Type B pancreatic cell (in vitro differentiated cells): Measurements from ENCODE around the gene HADH. TPM values are rescaled to one million over a fixed set of nuclear protein-coding genes. Genes with fewer than 3 reads are reported as not detected.
"Not testable (repeated sequence)": the region's sequence is repeated elsewhere in the genome, so short reads cannot be mapped to it uniquely, and the experiment has no call there.

Source experiments
- DNase-seq: peaks from one replicate; pipeline ENCODE4 v3.0.0; 2021; ENCODE audit warnings: mixed read lengths; ENCODE audit not compliant: unreplicated experiment; ENCODE audit errors: extremely low spot score
- H3K27ac Mint-ChIP-seq: 2 replicates; pipeline ENCODE4 v1.8.0; 2021; ENCODE audit warnings: mild to moderate bottlenecking, mixed read lengths
- H3K27me3 Mint-ChIP-seq: 2 replicates; pipeline ENCODE4 v1.8.0; 2021; ENCODE audit warnings: mixed read lengths
- H3K36me3 Mint-ChIP-seq: 2 replicates; pipeline ENCODE4 v1.8.0; 2021; ENCODE audit warnings: mixed read lengths
- H3K4me1 Mint-ChIP-seq: one replicate; pipeline ENCODE4 v1.8.0; 2021; ENCODE audit warnings: mixed read lengths; ENCODE audit not compliant: unreplicated experiment
- H3K4me3 Mint-ChIP-seq: 2 replicates; pipeline ENCODE4 v1.8.0; 2021; ENCODE audit warnings: mild to moderate bottlenecking, mixed read lengths
- H3K9me3 Mint-ChIP-seq: 2 replicates; pipeline ENCODE4 v1.8.0; 2021; ENCODE audit warnings: mixed read lengths
- CTCF ChIP-seq: fragments of 200-600 bp; sonication (generic); conservative IDR thresholded peaks from 2 replicates; pipeline ENCODE4 v1.5.0; 2021; ENCODE audit warnings: antibody characterized with exemption, mild to moderate bottlenecking
- total RNA-seq: library from RNA; stranded (reverse); gene quantifications from 2 replicates; pipeline ENCODE4 v1.2.1, GENCODE V29; 2021; ENCODE audit warnings: low replicate concordance

Gene HADH
- total RNA-seq, 1 donor from 2014 or later: 68.5 TPM

- Mint-ChIP-seq H3K4me3 (no peak overlapping the region), H3K4me1 (peaks cover 8% of the 10 kb centered on the region), H3K9me3 (no peaks in the 10 kb centered on the region), H3K27ac (no peak overlapping the region), H3K27me3 (no peaks in the 10 kb centered on the region), H3K36me3 (peaks cover 34% of the 10 kb centered on the region)
- no peak for TF ChIP-seq CTCF
- DNase-seq: no peak
Observed at GRCh38 chr4:108006361-108006760, 16.7 kb downstream of the HADH start.

DNA sequence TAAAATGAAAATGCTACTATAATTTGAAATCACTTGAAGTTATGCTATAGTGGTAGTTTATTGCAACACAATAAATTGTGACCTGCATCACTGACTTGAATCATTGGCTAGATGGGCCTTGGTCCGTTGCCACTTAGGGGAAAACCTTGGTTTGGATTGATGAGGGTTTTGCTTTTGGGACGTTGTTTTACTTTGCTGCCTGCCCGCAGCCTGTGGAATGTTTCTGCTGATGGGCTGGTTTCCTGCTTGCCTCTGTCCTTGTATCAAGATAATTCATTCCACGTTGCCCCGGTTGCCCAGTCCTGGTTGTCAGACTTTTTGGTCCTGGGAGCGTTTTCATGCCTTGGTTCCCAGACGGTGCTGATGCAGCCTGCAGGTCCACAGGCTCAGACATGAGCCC, 18.3 kb downstream of the HADH start:
- no peak for TF ChIP-seq CTCF
- Mint-ChIP-seq H3K27me3 (no peaks in the 10 kb centered on the region), H3K4me1 (peaks cover 8% of the 10 kb centered on the region), H3K27ac (no peak overlapping the region), H3K36me3 (peaks cover 40% of the 10 kb centered on the region), H3K9me3 (peaks cover 4% of the 10 kb centered on the region), H3K4me3 (no peak overlapping the region)
- DNase-seq: no peak

- no peaks in the 10 kb centered on the region for H3K27me3 Mint-ChIP-seq
- no peak for DNase-seq
- peaks cover 4% of the 10 kb centered on the region for H3K9me3 Mint-ChIP-seq
- H3K4me3 Mint-ChIP-seq: no peak overlapping the region
- H3K27ac Mint-ChIP-seq: no peak overlapping the region
- TF ChIP-seq CTCF: no peak
- peaks cover 40% of the 10 kb centered on the region for H3K36me3 Mint-ChIP-seq
- H3K4me1 Mint-ChIP-seq: peaks cover 8% of the 10 kb centered on the region
Observed at GRCh38 chr4:108008721-108009120, 19.0 kb downstream of the HADH start.

- H3K27ac Mint-ChIP-seq: no peak overlapping the region
- DNase-seq: no peak
- no peaks in the 10 kb centered on the region for H3K27me3 Mint-ChIP-seq
- TF ChIP-seq CTCF: no peak
- peaks cover 4% of the 10 kb centered on the region for H3K9me3 Mint-ChIP-seq
- H3K36me3 Mint-ChIP-seq: peaks cover 35% of the 10 kb centered on the region
- no peaks in the 10 kb centered on the region for H3K4me1 Mint-ChIP-seq
- no peak overlapping the region for H3K4me3 Mint-ChIP-seq
Observed at GRCh38 chr4:108010167-108010566, 20.5 kb downstream of the HADH start.

- peaks cover 34% of the 10 kb centered on the region for H3K36me3 Mint-ChIP-seq
- not testable (repeated sequence) for DNase-seq, H3K4me3 Mint-ChIP-seq, H3K4me1 Mint-ChIP-seq, H3K9me3 Mint-ChIP-seq, H3K27ac Mint-ChIP-seq, H3K27me3 Mint-ChIP-seq
Observed at GRCh38 chr4:108012382-108012781, 22.7 kb downstream of the HADH start.

- Mint-ChIP-seq H3K4me1 (no peaks in the 10 kb centered on the region), H3K9me3 (peaks cover 4% of the 10 kb centered on the region), H3K36me3 (peaks cover 34% of the 10 kb centered on the region), H3K4me3 (no peak overlapping the region), H3K27ac (no peak overlapping the region), H3K27me3 (no peaks in the 10 kb centered on the region)
- TF ChIP-seq CTCF: no peak
- DNase-seq: no peak
Observed at GRCh38 chr4:108013327-108013726, 23.6 kb downstream of the HADH start.
